HG03558 (cell line): Measurements from ENCODE around the gene UBIAD1.
A peak's percentile ranks its signal among the peaks of the same experiment; 100 is the strongest.
"Not testable (repeated sequence)": the region's sequence is repeated elsewhere in the genome, so short reads cannot be mapped to it uniquely, and the experiment has no call there.

Experiments used
- ATAC-seq: cut with Tn5 transposase; IDR thresholded peaks from one replicate; pipeline ENCODE4 v1.9.1; 2021; ENCODE audit warnings: moderate number of reproducible peaks; ENCODE audit not compliant: unreplicated experiment; ENCODE audit errors: extremely low read depth

UBIAD1 gene

GRCh38 chr1:11272832-11273594, at the start of gene UBIAD1:
TSS of gene UBIAD1 (plus strand) at chr1:11273198. CDS start at chr1:11273532, 334 bp downstream.
- peak; percentile 53 for ATAC-seq

DNA sequence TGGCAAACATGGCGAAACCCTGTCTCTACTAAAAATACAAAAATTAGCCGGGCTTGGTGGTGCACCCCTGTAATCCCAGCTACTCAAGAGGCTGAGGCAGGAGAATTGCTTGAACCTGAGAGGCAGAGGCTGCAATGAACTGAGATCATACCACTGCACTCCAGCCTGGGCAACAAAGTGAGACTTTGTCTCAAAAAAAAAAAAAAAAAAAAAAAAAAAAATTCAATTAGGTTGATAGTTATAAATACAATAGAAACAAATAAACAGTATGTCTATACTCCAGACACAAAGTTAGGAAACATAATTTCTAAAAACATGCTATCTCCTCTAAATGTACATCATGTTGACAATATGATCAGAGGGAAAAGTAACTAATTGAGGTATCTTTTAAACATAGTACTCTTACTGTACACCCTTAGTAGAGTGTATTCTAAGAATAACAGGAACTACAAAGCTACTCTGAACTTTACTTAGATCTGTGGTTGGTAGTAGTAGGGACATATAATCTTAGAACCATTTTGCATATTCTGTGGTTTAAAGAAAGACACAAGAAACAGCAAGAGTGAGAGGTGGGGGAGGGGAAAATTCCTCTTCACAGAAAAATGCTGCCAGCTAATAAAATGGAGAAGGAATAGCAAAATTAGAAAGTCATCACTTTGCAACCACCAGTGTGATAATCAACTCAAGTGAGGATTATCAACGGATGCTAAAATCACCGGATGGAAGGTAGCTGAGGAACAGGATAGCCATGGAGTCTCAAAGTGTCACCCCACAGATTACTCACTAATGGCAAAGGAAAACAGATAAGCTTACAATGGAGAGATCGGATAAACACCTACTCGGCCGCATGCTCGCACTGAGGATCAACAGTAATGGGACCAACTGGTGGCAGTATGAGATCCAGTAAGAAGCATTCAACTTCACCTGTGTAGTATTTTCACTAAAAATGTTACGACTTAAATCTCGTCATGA, 45.6 kb upstream of the UBIAD1 start:
- ATAC-seq = no peak

DNA sequence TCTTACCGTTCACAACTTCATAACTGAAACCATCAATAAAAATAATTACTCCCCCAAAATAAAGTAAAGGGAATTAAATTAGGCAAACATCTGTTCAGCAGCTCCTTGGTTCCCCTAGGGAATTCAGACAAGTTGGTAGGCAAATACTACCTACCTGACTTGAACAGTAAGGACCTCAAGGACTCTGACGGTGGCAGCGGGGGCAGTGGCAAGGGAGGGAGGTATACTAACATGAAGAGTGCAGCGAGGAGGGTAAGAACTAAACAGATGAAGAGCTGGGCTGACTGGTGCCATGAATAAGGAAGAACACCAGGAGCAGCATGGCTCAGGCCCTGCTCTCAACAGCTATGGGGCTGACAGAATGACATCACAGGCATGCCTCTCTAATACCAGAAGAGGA, 43.8 kb upstream of the UBIAD1 start:
- ATAC-seq = no peak

- no peak for ATAC-seq
Measured at GRCh38 chr1:11233208-11233607, 39.8 kb upstream of the UBIAD1 start.

GRCh38 chr1:11237356-11237755, 35.6 kb upstream of the UBIAD1 start:
- no peak for ATAC-seq

- ATAC-seq = no peak
Measured at GRCh38 chr1:11238311-11238710, 34.7 kb upstream of the UBIAD1 start.

DNA sequence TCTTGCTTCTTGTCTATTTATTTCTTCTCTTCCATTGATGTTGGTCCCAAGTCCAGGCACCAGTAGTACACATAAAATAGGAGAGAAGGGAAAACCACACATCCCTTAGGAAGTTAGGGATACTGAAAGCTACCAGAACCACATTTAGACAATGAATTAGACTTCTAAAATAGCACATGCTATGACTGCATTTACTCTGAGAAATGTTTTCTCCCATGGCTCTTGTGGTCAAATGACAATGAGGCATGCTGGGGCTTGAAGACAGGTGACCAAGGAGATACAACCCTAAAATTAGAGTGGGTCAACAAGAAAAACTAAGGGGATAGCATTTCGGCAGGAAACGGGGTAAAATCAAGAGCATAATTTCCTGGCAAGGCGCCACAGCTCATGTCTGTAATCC, 27.8 kb upstream of the UBIAD1 start:
- ATAC-seq = no peak

GRCh38 chr1:11245904-11246719, 26.9 kb upstream of the UBIAD1 start:
- ATAC-seq = no peak

DNA sequence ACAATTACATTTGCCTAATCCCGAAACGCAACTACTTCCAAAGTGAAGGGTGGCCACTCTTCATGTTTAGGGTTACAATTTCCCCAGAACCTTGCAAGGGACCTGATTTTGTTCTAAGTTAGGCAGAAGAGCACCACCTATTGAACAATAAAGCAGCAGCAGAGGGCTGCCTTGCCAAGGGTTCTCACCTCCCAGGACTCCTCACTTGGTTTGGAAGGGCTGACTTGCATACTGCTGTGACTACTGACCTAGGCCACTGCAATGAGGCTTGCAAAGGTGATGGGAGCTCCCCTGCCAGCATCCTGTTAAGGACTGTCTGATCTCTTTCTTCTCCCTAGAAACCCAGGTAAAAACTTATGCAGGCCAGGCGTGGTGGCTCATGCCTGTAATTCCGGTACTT, 24.8 kb upstream of the UBIAD1 start:
- no peak for ATAC-seq

GRCh38 chr1:11252538-11252937, 20.5 kb upstream of the UBIAD1 start:
- ATAC-seq = no peak

GRCh38 chr1:11253226-11253625, 19.8 kb upstream of the UBIAD1 start:
- no peak for ATAC-seq

GRCh38 chr1:11256299-11256698, 16.7 kb upstream of the UBIAD1 start:
- ATAC-seq = no peak

DNA sequence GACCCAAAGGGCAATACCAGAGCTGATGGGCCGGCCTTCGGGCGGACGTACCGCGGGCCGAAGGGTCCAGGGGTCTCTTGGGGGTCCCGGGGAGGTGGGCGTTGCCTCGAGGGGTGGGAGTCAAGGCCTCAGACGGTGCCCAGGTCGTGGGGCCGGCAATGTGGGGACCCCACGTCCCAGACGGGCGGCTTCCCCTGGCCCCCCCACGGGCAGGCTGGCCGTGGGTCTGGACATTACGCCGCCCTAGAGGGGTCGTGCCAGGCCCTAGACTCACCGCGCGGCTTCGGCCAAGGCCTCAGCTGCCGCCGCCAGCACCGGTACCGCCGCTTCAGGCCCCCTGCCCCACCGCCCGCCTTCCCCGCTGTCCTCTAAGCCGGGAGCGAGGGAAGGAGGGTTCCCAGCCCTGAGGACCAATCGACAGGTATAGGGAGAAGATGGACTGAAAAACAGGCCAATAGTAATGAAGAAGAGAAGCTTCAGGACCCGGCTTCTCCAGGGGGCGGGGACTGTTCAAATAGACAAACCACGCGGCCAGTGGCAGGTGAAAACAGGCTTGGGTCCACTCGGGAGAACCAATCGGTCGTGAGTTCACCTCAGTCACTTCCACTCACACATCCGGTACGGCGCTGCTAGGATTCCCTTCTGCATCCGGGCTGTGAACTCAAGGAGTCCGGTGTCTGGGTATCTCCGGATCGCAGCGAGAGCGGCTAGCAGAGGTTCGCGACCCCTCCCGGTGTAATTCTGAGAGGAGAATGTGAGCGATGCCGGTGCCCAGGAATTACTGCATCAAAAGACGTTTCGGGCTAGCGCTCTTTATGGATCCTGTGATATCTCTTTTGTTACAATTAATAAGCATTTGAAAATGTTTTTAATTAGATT, 10.6 kb upstream of the UBIAD1 start, which contains the start of gene MTOR:
Gene MTOR, minus strand, starts transcription at position 381 of the 879 bp plus-strand sequence. CDS start 3,142 bp downstream, outside the sequence.
- peak; percentile 91 for ATAC-seq

DNA sequence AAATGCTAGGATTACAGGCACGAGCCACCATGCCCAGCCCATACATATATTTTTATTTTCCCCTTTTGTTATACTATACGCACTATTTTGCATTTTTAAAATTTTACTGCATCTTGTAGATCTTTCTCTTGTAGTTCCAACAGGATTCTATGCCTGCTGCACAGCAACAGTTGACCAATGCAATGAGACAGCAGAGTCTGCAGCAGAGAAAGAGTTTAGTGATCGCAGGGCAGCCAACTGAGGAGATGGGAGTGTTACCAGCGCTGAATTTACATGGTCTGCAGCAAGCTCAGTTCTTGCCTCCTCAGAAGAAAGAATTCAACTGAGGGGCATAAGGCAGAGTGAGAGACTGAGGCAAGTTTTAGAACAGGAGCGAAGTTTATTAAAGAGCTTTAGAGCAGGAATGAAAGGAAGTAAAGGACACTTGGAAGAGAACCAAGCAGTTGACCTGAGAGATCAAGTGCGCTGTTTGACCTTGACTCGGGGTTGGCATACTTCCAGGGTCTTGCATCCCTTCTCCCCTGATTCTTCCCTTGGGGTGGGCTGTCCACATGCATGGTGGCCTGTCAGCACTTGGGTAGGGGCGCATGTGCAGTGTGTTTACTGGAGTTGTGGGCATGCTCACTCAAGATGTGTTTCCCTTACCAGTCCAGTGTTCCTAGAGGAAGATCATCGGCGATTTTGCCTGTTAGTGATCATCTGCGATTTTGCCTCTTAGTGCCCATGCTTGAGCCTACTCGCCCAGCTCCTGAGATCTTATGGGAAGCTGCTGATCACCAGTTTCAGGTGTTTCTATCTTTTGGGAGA, 6.5 kb upstream of the UBIAD1 start:
- ATAC-seq = no peak

GRCh38 chr1:11267350-11268337, 5.4 kb upstream of the UBIAD1 start:
- ATAC-seq = not testable (repeated sequence)

DNA sequence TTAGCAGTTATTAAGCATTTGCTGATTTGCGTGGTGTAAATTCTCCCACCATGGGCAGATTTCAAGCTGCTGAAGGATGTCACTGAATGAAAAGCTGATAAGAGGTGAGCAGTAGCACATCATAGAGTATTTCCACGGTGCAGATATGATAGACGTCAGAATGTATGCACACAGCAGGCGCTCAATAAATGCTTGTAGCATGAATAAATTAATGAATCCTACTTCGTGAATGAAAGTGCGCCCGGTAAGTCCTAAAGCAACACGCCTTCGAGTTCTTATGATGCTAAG, 510 bp upstream of the UBIAD1 start:
- ATAC-seq = no peak

- peak; percentile 28 for ATAC-seq
Measured at GRCh38 chr1:11273595-11274234, 717 bp downstream of the UBIAD1 start.
